Sigmoid colon (tissue), 4 donors: ENCODE data around the gene PRDX5.

ENCODE experiments used
- CTCF ChIP-seq, 4 experiments: fragments of 450-650 bp in 3 of 4; fragments of 200-600 bp in 1 of 4; IDR thresholded peaks; one replicate each; pipeline ENCODE4 v1.5.1; 2016 to 2019; ENCODE audit warnings: antibody characterized with exemption in 4 of 4, mild to moderate bottlenecking in 3 of 4, moderate library complexity in 2 of 4
- POLR2AphosphoS5 ChIP-seq, 4 donors: sonication (generic); formaldehyde crosslinking; IDR thresholded peaks; one replicate each; pipeline ENCODE4 v1.6.1; 2017; ENCODE audit warnings: antibody characterized with exemption in 4 of 4

GRCh38 chr11:64358907-64359711 is 41.2 kb downstream of the PRDX5 start, which contains the start of gene RPS6KA4:
- no peak for TF ChIP-seq CTCF (IDR thresholded peaks at IDR 0.05)
- peak in 3 of 4 donors; percentile 23 to 71 (median 65) for TF ChIP-seq POLR2AphosphoS5 (IDR thresholded peaks at IDR 0.05)
